HG03469 (cell line): ENCODE measurements around the gene PKP4.
"Not testable (repeated sequence)": the region's sequence is repeated elsewhere in the genome, so short reads cannot be mapped to it uniquely, and the experiment has no call there.

Experiments used
- ATAC-seq: cut with Tn5 transposase; IDR thresholded peaks from one replicate; pipeline ENCODE4 v1.9.1; 2021; ENCODE audit warnings: mild to moderate bottlenecking, moderate library complexity, moderate number of reproducible peaks; ENCODE audit not compliant: unreplicated experiment

PKP4 gene

GRCh38 chr2:158472829-158473228, 16.1 kb downstream of the PKP4 start:
- not testable (repeated sequence) for ATAC-seq

DNA sequence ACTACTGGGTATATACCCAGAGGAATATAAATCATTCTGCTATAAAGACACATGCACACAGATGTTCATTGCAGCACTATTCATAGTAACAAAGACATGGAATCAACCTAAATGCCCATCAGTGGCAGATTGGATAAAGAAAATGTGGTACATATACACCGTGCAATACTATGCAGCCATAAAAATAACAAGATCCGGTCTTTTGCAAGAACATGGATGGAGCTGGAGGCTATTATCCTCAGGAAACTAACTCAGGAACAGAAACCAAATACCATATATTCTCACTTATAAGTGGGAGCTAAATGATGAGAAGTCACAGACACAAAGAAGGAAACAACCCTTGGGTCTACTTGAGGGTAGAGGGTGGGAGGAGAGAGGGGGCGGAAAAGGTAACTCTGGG, 16.5 kb downstream of the PKP4 start:
- not testable (repeated sequence) for ATAC-seq

DNA sequence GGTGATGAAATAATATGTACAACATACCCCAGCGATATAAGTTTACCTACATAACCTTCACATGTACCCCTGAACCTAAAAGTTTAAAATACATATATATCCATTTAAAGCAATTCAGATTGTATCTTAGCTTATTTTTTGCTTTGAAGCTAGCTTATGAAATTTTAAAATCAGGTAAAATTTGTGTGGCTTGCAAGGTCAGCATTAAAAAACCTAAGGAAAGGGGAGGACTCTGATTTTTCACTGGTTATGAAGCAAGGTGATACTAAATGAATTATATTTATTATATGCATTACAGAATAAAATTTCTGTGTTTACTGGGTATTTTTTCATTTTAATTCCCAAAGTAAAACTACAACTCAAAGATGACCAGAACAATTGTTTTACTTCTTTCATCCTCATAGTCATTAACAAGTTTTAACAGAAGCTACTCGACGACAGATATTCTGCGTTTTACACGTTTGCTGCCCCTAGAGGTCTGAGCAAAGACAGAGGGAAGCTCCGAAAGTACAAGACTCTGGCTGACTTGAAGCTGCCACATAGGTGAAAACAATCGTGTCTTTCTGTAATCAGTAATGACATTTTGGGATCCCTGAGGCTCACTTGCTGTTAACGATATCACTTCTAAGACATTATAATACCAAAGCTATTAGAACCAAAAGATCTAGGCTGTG, 17.1 kb downstream of the PKP4 start:
- ATAC-seq: no peak

- not testable (repeated sequence) for ATAC-seq
Measured at GRCh38 chr2:158474526-158475011, 17.8 kb downstream of the PKP4 start.

GRCh38 chr2:158477202-158477601, 20.4 kb downstream of the PKP4 start:
- no peak for ATAC-seq

- ATAC-seq: no peak
Measured at GRCh38 chr2:158478237-158478636, 21.5 kb downstream of the PKP4 start.

DNA sequence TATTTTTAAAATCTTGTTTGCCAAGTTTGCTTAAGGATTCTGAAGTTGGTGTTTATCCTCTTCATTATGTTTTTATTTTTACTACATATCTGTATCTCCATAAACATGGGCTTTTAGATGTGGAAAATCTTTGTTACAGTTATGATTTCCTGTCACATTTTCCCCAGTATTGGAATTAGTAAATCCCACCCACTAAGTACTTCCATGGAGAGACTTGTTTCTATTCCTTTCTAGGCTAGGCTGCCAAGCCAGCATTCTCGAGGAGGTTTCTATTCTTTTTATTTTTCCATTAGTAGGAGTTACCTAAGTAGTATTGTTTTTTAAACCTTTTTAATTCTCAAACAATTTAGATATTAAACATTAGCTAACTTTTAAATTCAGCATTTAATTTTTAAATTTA, 22.1 kb downstream of the PKP4 start:
- no peak for ATAC-seq

- no peak for ATAC-seq
Measured at GRCh38 chr2:158481116-158481515, 24.4 kb downstream of the PKP4 start.

- ATAC-seq: no peak
Measured at GRCh38 chr2:158482594-158482993, 25.8 kb downstream of the PKP4 start.

DNA sequence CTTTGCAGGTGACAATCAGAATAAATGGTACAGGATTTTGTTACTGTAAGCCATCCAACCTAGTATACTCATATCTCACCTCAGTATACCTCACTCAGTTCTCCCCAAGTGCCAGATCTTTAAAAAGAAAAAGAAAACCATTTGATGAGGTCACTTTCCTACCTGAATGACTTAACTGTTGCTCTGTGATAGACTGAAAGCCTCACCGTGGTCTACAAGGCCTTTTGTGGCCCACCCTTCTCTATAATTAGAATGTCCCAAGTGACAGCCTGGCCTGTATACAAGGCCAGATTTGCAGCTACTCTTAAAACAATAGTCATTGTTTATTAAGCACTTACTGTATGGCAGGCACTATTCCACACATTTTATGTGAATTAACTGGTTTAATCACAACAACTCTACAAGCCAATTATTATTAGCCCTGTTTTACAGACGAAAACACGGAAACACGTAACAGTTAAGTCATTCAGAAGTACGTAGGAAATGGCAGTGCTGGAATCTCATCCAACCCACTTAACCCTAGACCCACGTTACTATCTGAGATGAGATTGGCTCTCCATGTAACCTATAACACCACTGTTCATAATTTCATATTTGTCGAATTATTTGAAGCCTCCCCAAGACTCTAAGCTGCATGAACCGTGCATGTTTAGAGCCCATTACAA, 28.3 kb downstream of the PKP4 start:
- no peak for ATAC-seq

- no peak for ATAC-seq
Measured at GRCh38 chr2:158486150-158486969, 29.6 kb downstream of the PKP4 start.

- no peak for ATAC-seq
Measured at GRCh38 chr2:158486970-158487325, 30.2 kb downstream of the PKP4 start.

GRCh38 chr2:158487419-158487818, 30.7 kb downstream of the PKP4 start:
- no peak for ATAC-seq

DNA sequence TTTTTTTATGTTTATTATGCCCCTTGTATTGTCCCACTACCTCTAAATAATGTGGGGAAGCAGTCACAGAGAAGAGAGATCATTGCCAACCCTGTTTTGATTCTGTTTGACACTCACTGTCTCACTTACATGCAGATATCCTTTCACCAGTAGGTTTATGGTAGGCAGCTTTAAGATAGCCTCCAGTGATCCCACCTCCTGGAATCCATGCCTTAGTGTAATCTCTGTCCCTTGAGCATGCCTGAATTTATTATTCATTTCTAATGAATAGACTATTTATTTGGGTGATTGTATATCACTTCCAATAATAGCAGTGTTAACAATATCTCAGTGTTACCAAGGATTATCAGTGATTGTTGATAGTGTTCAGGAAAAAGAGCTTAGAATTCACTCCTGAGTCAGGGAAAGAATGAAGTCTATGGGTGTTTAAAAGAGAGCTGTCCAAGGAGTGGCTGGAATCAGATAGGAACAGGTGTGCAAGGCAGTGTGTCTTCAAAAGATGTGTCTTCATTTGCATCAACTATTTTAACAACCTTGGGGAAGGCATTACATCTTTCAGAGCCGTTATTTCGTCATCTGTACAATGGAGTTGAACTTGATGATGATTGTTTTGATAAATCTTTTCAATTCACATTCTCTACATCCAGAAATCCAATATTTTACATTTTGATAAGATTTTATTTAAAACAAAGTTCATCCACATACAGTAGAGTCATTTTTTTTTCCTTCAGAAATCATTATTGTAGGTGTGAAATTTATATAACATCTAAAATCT, 31.9 kb downstream of the PKP4 start:
- ATAC-seq: no peak

DNA sequence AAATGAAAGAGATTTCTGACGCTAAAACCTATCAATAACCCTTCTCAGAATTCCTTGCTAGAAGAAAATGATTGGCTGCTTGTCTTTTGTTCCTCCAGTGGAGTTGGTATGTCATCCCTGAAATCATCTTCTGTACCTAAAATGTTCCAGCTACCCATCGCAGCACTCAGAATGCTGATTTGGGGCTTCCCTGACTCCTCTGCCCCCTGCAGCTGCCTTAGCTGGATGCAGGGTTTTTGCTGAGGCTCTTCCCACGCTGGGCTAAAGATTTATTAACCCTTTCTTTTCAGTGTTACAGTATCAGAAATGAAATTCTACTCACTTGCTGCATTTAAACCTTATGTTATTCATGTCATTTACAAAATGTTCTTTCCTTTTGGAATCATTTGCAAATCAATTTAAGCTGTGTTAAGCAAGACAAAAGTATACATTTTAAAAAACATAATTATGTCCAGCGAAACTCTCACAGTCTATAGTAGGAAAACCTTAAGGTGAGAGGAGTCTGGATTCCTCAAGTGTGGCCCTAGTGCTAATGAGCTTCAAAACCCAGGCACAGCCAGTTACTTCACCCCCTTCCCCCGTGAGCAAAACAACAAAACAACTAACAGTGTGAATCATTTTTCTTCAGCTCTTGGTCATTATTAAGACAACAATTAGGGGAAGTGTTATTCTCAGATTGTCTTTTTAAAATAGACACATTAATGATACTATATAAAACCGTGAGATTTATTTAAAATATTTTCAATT, 32.8 kb downstream of the PKP4 start:
- ATAC-seq: no peak

DNA sequence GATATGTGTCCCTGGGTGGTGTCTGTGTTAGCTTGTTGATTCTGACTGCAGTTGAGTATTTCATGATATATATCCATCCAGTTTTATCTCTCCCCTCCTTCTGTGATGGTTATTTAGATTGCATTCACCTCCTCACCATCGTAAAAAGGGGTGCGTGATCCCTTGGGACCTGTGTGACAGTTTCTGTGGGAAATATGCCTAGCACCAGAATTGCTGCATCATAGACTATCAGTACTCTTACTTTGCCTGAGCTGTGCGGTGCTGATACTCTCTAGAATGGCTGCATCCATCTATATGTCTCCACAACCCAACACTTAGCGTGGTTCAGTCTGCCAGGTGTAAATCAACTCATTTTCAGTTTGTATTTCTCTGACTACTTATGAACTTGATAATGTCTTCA, 34.3 kb downstream of the PKP4 start:
- no peak for ATAC-seq

GRCh38 chr2:158493458-158493857, 36.7 kb downstream of the PKP4 start:
- ATAC-seq: no peak

GRCh38 chr2:158495175-158495574, 38.4 kb downstream of the PKP4 start:
- ATAC-seq: no peak

DNA sequence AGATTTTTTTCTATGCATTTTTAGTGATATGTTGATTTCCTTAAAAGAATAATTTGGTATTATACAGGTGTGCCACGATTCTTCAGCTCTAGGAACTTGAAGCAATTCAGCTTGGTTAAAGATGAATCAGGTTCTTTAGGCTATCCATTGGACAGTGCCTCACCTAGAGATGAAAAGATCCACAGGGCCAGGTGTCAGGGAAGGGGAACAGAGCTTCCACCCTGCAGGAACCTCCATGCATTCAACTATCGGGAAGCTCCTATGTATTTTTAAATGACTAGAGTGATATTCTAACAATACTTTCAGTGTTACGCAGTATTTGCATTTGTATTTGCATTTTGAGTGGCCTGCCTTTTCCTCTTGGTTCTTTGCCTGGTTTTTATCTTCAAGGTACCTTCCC, 40.2 kb downstream of the PKP4 start:
- ATAC-seq: no peak

- ATAC-seq: no peak
Measured at GRCh38 chr2:158497486-158497885, 40.7 kb downstream of the PKP4 start.
